MM.1S (cell line): ENCODE data around the gene IL12A.

Source experiments
- EZH2 ChIP-seq: fragments of 300-600 bp; sonication (generic); optimal IDR thresholded peaks from 2 replicates; pipeline ENCODE3; 2017; ENCODE audit warnings: low read depth, mild to moderate bottlenecking, antibody characterized with exemption, low read length, mixed read lengths
- EZH2phosphoT487 ChIP-seq: fragments of 300-600 bp; sonication (generic); IDR thresholded peaks from 2 replicates; pipeline ENCODE4 v1.6.1; 2018; ENCODE audit warnings: antibody characterized with exemption, low read length
- TF ChIP-seq, protein P1 (sequence below): fragments of 300-600 bp; sonication (generic); IDR thresholded peaks from 2 replicates; pipeline ENCODE4 v1.5.1; 2016; ENCODE audit warnings: antibody characterized with exemption, low read length, mixed read lengths

DNA sequence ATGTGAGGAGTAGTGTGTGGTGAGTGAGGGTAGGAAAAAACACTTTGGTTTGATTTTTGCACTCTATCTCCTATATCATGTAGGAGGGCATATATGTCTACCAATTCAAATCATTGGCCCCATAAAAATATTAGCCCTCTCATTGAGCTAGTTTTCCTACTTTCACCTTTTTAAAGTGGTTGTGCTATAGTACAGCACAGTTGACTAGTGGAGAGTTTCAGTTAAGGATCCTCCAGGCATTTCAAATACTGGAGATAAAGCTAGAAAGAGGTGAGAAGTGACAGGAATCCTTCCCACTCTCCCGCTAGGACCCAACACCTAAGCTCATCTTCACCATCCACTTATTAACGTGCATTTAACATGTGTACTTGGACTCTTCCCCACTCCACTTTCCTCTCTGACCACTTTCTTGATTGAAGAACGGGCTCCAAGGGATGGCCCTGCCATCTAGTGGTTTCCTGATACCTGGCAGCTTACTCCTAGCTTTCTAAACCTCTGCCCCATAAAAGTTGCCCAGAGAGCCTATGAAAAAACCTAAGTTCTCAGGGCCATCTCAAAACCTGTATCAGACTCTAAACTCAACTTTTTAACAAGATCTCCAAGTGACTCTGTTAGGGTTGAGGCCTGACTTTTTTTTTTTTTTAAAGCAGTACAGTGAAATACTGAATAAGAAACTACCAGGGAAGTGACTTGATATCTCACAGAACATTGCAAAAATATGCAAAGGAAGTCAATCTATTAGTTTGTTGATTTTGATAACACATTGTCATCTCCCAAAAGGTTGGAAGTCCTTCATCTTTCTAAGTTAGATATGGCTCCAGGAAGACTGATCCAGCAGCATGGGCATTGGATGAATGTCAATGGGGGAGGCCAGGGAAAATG is 17.9 kb downstream of the IL12A start:
- TF ChIP-seq, protein P1, sequence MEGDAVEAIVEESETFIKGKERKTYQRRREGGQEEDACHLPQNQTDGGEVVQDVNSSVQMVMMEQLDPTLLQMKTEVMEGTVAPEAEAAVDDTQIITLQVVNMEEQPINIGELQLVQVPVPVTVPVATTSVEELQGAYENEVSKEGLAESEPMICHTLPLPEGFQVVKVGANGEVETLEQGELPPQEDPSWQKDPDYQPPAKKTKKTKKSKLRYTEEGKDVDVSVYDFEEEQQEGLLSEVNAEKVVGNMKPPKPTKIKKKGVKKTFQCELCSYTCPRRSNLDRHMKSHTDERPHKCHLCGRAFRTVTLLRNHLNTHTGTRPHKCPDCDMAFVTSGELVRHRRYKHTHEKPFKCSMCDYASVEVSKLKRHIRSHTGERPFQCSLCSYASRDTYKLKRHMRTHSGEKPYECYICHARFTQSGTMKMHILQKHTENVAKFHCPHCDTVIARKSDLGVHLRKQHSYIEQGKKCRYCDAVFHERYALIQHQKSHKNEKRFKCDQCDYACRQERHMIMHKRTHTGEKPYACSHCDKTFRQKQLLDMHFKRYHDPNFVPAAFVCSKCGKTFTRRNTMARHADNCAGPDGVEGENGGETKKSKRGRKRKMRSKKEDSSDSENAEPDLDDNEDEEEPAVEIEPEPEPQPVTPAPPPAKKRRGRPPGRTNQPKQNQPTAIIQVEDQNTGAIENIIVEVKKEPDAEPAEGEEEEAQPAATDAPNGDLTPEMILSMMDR: peak; percentile 97
- TF ChIP-seq EZH2: no peak
- no peak for TF ChIP-seq EZH2phosphoT487
